DND-41 (cell line): ENCODE results near the gene NID2.

Experiments
- ATAC-seq: fragments of 200-7000 bp; cut with Tn5 transposase; 3 replicates; pipeline ENCODE4 v1.9.1; 2021; ENCODE audit warnings: low read depth; ENCODE audit not compliant: insufficient read depth
- DNase-seq: peaks from one replicate; pipeline ENCODE4 v3.0.0-alpha.2; 2020
- H2AFZ ChIP-seq: 2 replicates; pipeline ENCODE4 v1.6.0; 2012; ENCODE audit warnings: low read depth, low read length
- H3K27ac ChIP-seq: 2 replicates; pipeline ENCODE4 v1.5.1; 2012; ENCODE audit warnings: low read length, inconsistent platforms
- H3K27me3 ChIP-seq: fragments of 200-600 bp; sonication (generic); 2 replicates; pipeline ENCODE4 v1.6.0; 2012; ENCODE audit warnings: low read length, mild to moderate bottlenecking, inconsistent platforms; ENCODE audit not compliant: insufficient read depth, poor library complexity
- H3K36me3 ChIP-seq: 2 replicates; pipeline ENCODE4 v1.5.1; 2012; ENCODE audit warnings: low read length, inconsistent platforms; ENCODE audit not compliant: insufficient read depth
- H3K4me1 ChIP-seq: 2 replicates; pipeline ENCODE4 v1.5.1; 2012; ENCODE audit warnings: mild to moderate bottlenecking, low read length; ENCODE audit not compliant: insufficient read depth
- H3K4me2 ChIP-seq: 2 replicates; pipeline ENCODE4 v1.6.0; 2012; ENCODE audit warnings: mild to moderate bottlenecking, moderate library complexity, low read length, inconsistent platforms; ENCODE audit not compliant: insufficient read depth
- H3K4me3 ChIP-seq, 2 experiments: fragments of 200-600 bp in 1 of 2; shearing (Covaris generic) in 1 of 2; 2 replicates each; pipeline ENCODE4 v1.5.1; 2012 to 2016; ENCODE audit warnings: inconsistent platforms in 2 of 2, low read length in 2 of 2, mild to moderate bottlenecking in 2 of 2, low read depth in 1 of 2, moderate library complexity in 1 of 2
- H3K79me2 ChIP-seq: 2 replicates; pipeline ENCODE4 v1.6.0; 2012; ENCODE audit warnings: low read length, inconsistent platforms; ENCODE audit not compliant: insufficient read depth
- H3K9ac ChIP-seq: 2 replicates; pipeline ENCODE4 v1.6.0; 2012; ENCODE audit warnings: low read depth, mild to moderate bottlenecking, inconsistent platforms, low read length, moderate library complexity
- H3K9me3 ChIP-seq: 2 replicates; pipeline ENCODE4 v1.5.1; 2012; ENCODE audit warnings: low read length, moderate library complexity, mild to moderate bottlenecking, inconsistent platforms; ENCODE audit not compliant: insufficient read depth, severe bottlenecking
- H4K20me1 ChIP-seq: 2 replicates; pipeline ENCODE4 v1.6.0; 2012; ENCODE audit warnings: low read length; ENCODE audit not compliant: insufficient read depth
- CTCF ChIP-seq: IDR thresholded peaks from 2 replicates; pipeline ENCODE4 v1.5.1; 2012; ENCODE audit warnings: borderline replicate concordance, low read length, moderate library complexity, mild to moderate bottlenecking; ENCODE audit not compliant: poor library complexity, severe bottlenecking; ENCODE audit errors: extremely low read depth
- EZH2 ChIP-seq: IDR thresholded peaks from 3 replicates; pipeline ENCODE4 v1.6.1; 2012; ENCODE audit warnings: borderline replicate concordance, low read depth, mild to moderate bottlenecking, moderate library complexity, low read length, inconsistent platforms; ENCODE audit not compliant: severe bottlenecking

Gene NID2

DNA sequence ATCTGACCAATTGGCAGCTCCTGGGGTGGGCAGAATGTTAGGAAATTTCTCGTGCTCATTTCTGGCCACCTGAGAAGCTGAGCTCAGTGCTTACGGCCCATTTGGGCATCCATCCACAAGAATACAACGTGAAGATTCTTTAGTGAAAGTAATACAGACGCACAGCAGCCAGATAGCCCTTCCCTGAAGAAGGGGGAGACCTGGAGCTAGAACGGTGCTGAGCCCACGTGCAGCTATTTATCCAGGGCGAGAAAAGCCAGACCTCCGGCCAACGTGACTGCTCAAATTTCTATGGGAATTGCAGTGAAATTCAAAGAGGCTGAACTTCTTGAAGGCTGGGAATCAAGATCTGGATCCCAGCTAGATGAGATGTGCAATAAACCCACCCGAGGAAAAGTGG lies 20.7 kb downstream of the NID2 start:
- TF ChIP-seq CTCF (no peak), EZH2 (no peak)
- H3K27me3 ChIP-seq: no peaks in the 10 kb centered on the region

GRCh38 chr14:52046376-52046917 lies 22.4 kb downstream of the NID2 start:
- TF ChIP-seq CTCF (no peak), EZH2 (no peak)
- H3K27ac ChIP-seq: no peak overlapping the region
- no peaks in the 10 kb centered on the region for H4K20me1 ChIP-seq
- no peak overlapping the region for H3K4me3 ChIP-seq
- H3K27me3 ChIP-seq: no peaks in the 10 kb centered on the region
- no peaks in the 10 kb centered on the region for H3K79me2 ChIP-seq
- no peaks in the 10 kb centered on the region for H3K36me3 ChIP-seq
- H3K9me3 ChIP-seq: no peaks in the 10 kb centered on the region
- ATAC-seq: no peak
- no peaks in the 10 kb centered on the region for H3K4me1 ChIP-seq
- no peak overlapping the region; the same call in 1 of the 2 replicates for H2AFZ ChIP-seq
- no peak overlapping the region for H3K4me2 ChIP-seq
- H3K9ac ChIP-seq: no peak overlapping the region
- DNase-seq: no peak

More for the DNA sequence above, 20.7 kb downstream of the NID2 start:
- Histone ChIP-seq H3K36me3 (no peaks in the 10 kb centered on the region), H3K4me3 (no peak overlapping the region), H3K9ac (no peak overlapping the region), H4K20me1 (no peaks in the 10 kb centered on the region), H3K4me1 (no peaks in the 10 kb centered on the region), H3K79me2 (no peaks in the 10 kb centered on the region), H3K27ac (no peak overlapping the region), H3K4me2 (no peak overlapping the region), H2AFZ (no peak overlapping the region), H3K9me3 (no peaks in the 10 kb centered on the region)
- ATAC-seq (no peak), DNase-seq (no peak)

GRCh38 chr14:52044791-52045522 lies 23.9 kb downstream of the NID2 start:
- no peak overlapping the region for H3K27ac ChIP-seq
- H3K4me2 ChIP-seq: no peak overlapping the region
- no peaks in the 10 kb centered on the region for H4K20me1 ChIP-seq
- no peak for ATAC-seq
- no peaks in the 10 kb centered on the region for H3K4me1 ChIP-seq
- no peaks in the 10 kb centered on the region for H3K79me2 ChIP-seq
- no peaks in the 10 kb centered on the region for H3K27me3 ChIP-seq
- no peak overlapping the region for H3K9ac ChIP-seq
- TF ChIP-seq EZH2 (no peak), CTCF (no peak)
- H3K9me3 ChIP-seq: no peaks in the 10 kb centered on the region
- H2AFZ ChIP-seq: no peak overlapping the region
- no peak for DNase-seq
- no peak overlapping the region for H3K4me3 ChIP-seq
- no peaks in the 10 kb centered on the region for H3K36me3 ChIP-seq
